Kidney epithelial cell (primary cell): Measurements from ENCODE around the gene DCBLD1. TPM values are rescaled to one million over a fixed set of nuclear protein-coding genes. Genes with fewer than 3 reads are reported as not detected.

Experiments used
- DNase-seq: peaks from one replicate; pipeline ENCODE4 v3.0.0-alpha.2; 2010; ENCODE audit warnings: low read depth
- H3K27me3 ChIP-seq: 2 replicates; pipeline ENCODE4 v1.6.0; 2011; ENCODE audit warnings: low read length; ENCODE audit not compliant: control insufficient read depth, insufficient read depth
- H3K36me3 ChIP-seq: 2 replicates; pipeline ENCODE4 v1.5.1; 2011; ENCODE audit warnings: low read length; ENCODE audit not compliant: control insufficient read depth, insufficient read depth
- H3K4me3 ChIP-seq: 2 replicates; pipeline ENCODE4 v1.5.1; 2011; ENCODE audit warnings: low read depth, mild to moderate bottlenecking, control low read depth, low read length
- CTCF ChIP-seq: IDR thresholded peaks from 2 replicates; pipeline ENCODE4 v1.5.1; 2011; ENCODE audit warnings: mild to moderate bottlenecking, moderate library complexity, low read length, control low read depth, inconsistent platforms; ENCODE audit not compliant: insufficient read depth, poor library complexity, severe bottlenecking
- total RNA-seq: library from RNA; depleted of rRNA; stranded (reverse); fragments of >200 nt; gene quantifications from 2 replicates; pipeline ENCODE4 v1.2.3, GENCODE V29; 2015

Gene DCBLD1
- total RNA-seq, 1 donor from 2014 or later = 10.6 TPM

- no peaks in the 10 kb centered on the region for H3K27me3 ChIP-seq
- no peaks in the 10 kb centered on the region for H3K36me3 ChIP-seq
- TF ChIP-seq CTCF = no peak
- DNase-seq = no peak
- H3K4me3 ChIP-seq = no peak overlapping the region
Observed at GRCh38 chr6:117477988-117478852, 4.3 kb upstream of the DCBLD1 start.

GRCh38 chr6:117478853-117479231 lies 3.6 kb upstream of the DCBLD1 start:
- Histone ChIP-seq H3K27me3 (no peaks in the 10 kb centered on the region), H3K36me3 (no peaks in the 10 kb centered on the region), H3K4me3 (no peak overlapping the region)
- DNase-seq = no peak
- no peak for TF ChIP-seq CTCF

- no peak for DNase-seq
- Histone ChIP-seq H3K27me3 (no peaks in the 10 kb centered on the region), H3K4me3 (no peak overlapping the region), H3K36me3 (no peaks in the 10 kb centered on the region)
- no peak for TF ChIP-seq CTCF
Observed at GRCh38 chr6:117480651-117481050, 1.8 kb upstream of the DCBLD1 start.

- H3K27me3 ChIP-seq = no peaks in the 10 kb centered on the region
- no peak for DNase-seq
- H3K36me3 ChIP-seq = no peaks in the 10 kb centered on the region
- no peak for TF ChIP-seq CTCF
- no peak overlapping the region for H3K4me3 ChIP-seq
Observed at GRCh38 chr6:117481278-117481925, 1.1 kb upstream of the DCBLD1 start.

- Histone ChIP-seq H3K36me3 (no peaks in the 10 kb centered on the region), H3K27me3 (no peaks in the 10 kb centered on the region), H3K4me3 (peak overlapping the region; percentile 93)
- no peak for TF ChIP-seq CTCF
- no peak for DNase-seq
Observed at GRCh38 chr6:117481926-117482239, 591 bp upstream of the DCBLD1 start.
